GM12873 (cell line): ENCODE measurements around the gene ABCG1.

Experiments used
- CTCF ChIP-seq: IDR thresholded peaks from 2 replicates; pipeline ENCODE4 v1.5.1; 2012; ENCODE audit warnings: low read depth, mild to moderate bottlenecking, moderate library complexity, low read length, control low read depth; ENCODE audit not compliant: insufficient read depth; ENCODE audit errors: missing control alignments

Gene ABCG1

GRCh38 chr21:42293649-42294272, 74.8 kb downstream of the ABCG1 start:
- TF ChIP-seq CTCF: no peak

GRCh38 chr21:42294273-42294880, 75.4 kb downstream of the ABCG1 start:
- no peak for TF ChIP-seq CTCF

GRCh38 chr21:42295845-42296244, 76.9 kb downstream of the ABCG1 start:
- no peak for TF ChIP-seq CTCF

- TF ChIP-seq CTCF: no peak
These were observed 77.6 kb downstream of the ABCG1 start for GRCh38 chr21:42296501-42296900.

GRCh38 chr21:42297377-42297776, 78.4 kb downstream of the ABCG1 start:
- no peak for TF ChIP-seq CTCF

GRCh38 chr21:42298237-42298636, 79.3 kb downstream of the ABCG1 start:
- TF ChIP-seq CTCF: no peak

GRCh38 chr21:42298657-42299056, 79.7 kb downstream of the ABCG1 start:
- no peak for TF ChIP-seq CTCF
